Measurements from ENCODE around the gene TMEM9. TPM values are rescaled to one million over a fixed set of nuclear protein-coding genes. Genes with fewer than 3 reads are reported as not detected.

TMEM9 gene
- total RNA-seq, 2 experiments from 2014 or later, result 28.5 to 35.9 TPM

GRCh38 chr1:201113451-201114244 is 40.6 kb downstream of the TMEM9 start:
- ChIA-PET POLR2A (interaction anchor here (0.7 kb wide), 1 partner anchor 131 kb away, joined by 3 read pairs; no protein-coding TSS in a partner anchor), CTCF (ENCODE audit: unreplicated experiment) (no interaction called here)
- Histone ChIP-seq H3K4me2 (ENCODE audit: low read length) (no peak overlapping the region), H3K79me2 (ENCODE audit: insufficient read depth, low read depth, low read length) (no peaks in the 10 kb centered on the region), H3K4me3 (ENCODE audit: low read depth, low read length, poor library complexity, severe bottlenecking) (no peak overlapping the region), H3K9me3 (ENCODE audit: low read length) (no peaks in the 10 kb centered on the region), H3K27ac (ENCODE audit: low read depth, low read length, poor library complexity, severe bottlenecking) (no peak overlapping the region), H3K9me2 (ENCODE audit: insufficient read depth, low read length) (no peaks in the 10 kb centered on the region), H4K20me1 (ENCODE audit: insufficient read depth, low read length) (no peaks in the 10 kb centered on the region), H3K4me1 (ENCODE audit: insufficient read depth, low read length, poor library complexity, severe bottlenecking) (no peaks in the 10 kb centered on the region), H2AFZ (ENCODE audit: low read length) (no peak overlapping the region), H3K36me3 (ENCODE audit: insufficient read depth, low read length) (no peaks in the 10 kb centered on the region)
- TF ChIP-seq CTCF (conservative IDR thresholded peaks at IDR 0.05; ENCODE audit: low read length), result no peak
- no peak for TF ChIP-seq EZH2phosphoT487 (IDR thresholded peaks at IDR 0.05; ENCODE audit: borderline replicate concordance, low read depth, low read length)
- no peak for DNase-seq (ENCODE audit: low spot score)
- no TSS peak for BruUV-seq (replicated peaks)
- intact Hi-C loops (cut with micrococcal nuclease; ENCODE audit: unreplicated experiment), result loop anchor here (1.0 to 10.0 kb wide), 2 partner anchors 27 to 489 kb away; partner anchors contain the start of gene KIF14

- intact Hi-C loops (cut with micrococcal nuclease; ENCODE audit: unreplicated experiment), result loop anchor here (10.0 kb wide), 1 partner anchor 488 kb away; the partner anchor contains the start of gene KIF14
- BruUV-seq (replicated peaks), result no TSS peak
- no peak for DNase-seq (ENCODE audit: low spot score)
- no peak overlapping the region for H3K4me3 ChIP-seq (ENCODE audit: low read depth, low read length, poor library complexity, severe bottlenecking)
- CTCF ChIA-PET (ENCODE audit: unreplicated experiment), result no interaction called here
- TF ChIP-seq EZH2phosphoT487 (IDR thresholded peaks at IDR 0.05; ENCODE audit: borderline replicate concordance, low read depth, low read length), result no peak
- no peak for TF ChIP-seq CTCF (conservative IDR thresholded peaks at IDR 0.05; ENCODE audit: low read length)
- H3K9me2 ChIP-seq (ENCODE audit: insufficient read depth, low read length), result no peaks in the 10 kb centered on the region
- H3K4me1 ChIP-seq (ENCODE audit: insufficient read depth, low read length, poor library complexity, severe bottlenecking), result no peaks in the 10 kb centered on the region
- H2AFZ ChIP-seq (ENCODE audit: low read length), result no peak overlapping the region
- no peaks in the 10 kb centered on the region for H3K9me3 ChIP-seq (ENCODE audit: low read length)
- H3K36me3 ChIP-seq (ENCODE audit: insufficient read depth, low read length), result no peaks in the 10 kb centered on the region
- H3K4me2 ChIP-seq (ENCODE audit: low read length), result no peak overlapping the region
- H3K79me2 ChIP-seq (ENCODE audit: insufficient read depth, low read depth, low read length), result no peaks in the 10 kb centered on the region
- no peaks in the 10 kb centered on the region for H4K20me1 ChIP-seq (ENCODE audit: insufficient read depth, low read length)
- H3K27ac ChIP-seq (ENCODE audit: low read depth, low read length, poor library complexity, severe bottlenecking), result no peak overlapping the region
- POLR2A ChIA-PET, result no interaction called here
Observed at GRCh38 chr1:201112926-201113325, 41.3 kb downstream of the TMEM9 start.

GRCh38 chr1:201112173-201112731 is 42.0 kb downstream of the TMEM9 start, which contains the start of gene CACNA1S:
Gene CACNA1S (minus strand): TSS chr1:201112426. CDS start chr1:201112339, 87 bp downstream.
- Histone ChIP-seq H2AFZ (ENCODE audit: low read length) (no peak within 1 kb of the TSS), H3K36me3 (ENCODE audit: insufficient read depth, low read length) (no peaks in the 10 kb centered on the region), H3K27ac (ENCODE audit: low read depth, low read length, poor library complexity, severe bottlenecking) (no peak within 1 kb of the TSS), H3K79me2 (ENCODE audit: insufficient read depth, low read depth, low read length) (no peaks in the 10 kb centered on the region), H3K4me3 (ENCODE audit: low read depth, low read length, poor library complexity, severe bottlenecking) (no peak within 1 kb of the TSS), H3K9me3 (ENCODE audit: low read length) (no peaks in the 10 kb centered on the region), H3K9me2 (ENCODE audit: insufficient read depth, low read length) (no peaks in the 10 kb centered on the region), H4K20me1 (ENCODE audit: insufficient read depth, low read length) (no peaks in the 10 kb centered on the region), H3K4me2 (ENCODE audit: low read length) (no peak within 1 kb of the TSS), H3K4me1 (ENCODE audit: insufficient read depth, low read length, poor library complexity, severe bottlenecking) (no peaks in the 10 kb centered on the region)
- POLR2A ChIA-PET, result no interaction called here
- intact Hi-C loops (cut with micrococcal nuclease; ENCODE audit: unreplicated experiment), result loop anchor here (10.0 kb wide), 1 partner anchor 487 kb away; the partner anchor contains the start of gene KIF14
- BruUV-seq (replicated peaks), result no TSS peak
- CTCF ChIA-PET (ENCODE audit: unreplicated experiment), result no interaction called here
- DNase-seq (ENCODE audit: low spot score), result no peak
- no peak for TF ChIP-seq CTCF (conservative IDR thresholded peaks at IDR 0.05; ENCODE audit: low read length)
- TF ChIP-seq EZH2phosphoT487 (IDR thresholded peaks at IDR 0.05; ENCODE audit: borderline replicate concordance, low read depth, low read length), result no peak

All from OCI-LY7 (cell line).